Smooth muscle cell (in vitro differentiated cells): ENCODE measurements around the gene EYS. TPM values are rescaled to one million over a fixed set of nuclear protein-coding genes. Genes with fewer than 3 reads are reported as not detected.

Source experiments
- DNase-seq: peaks from one replicate; lab custom pipeline; 2025; ENCODE audit not compliant: unreplicated experiment; lab: John Stamatoyannopoulos, UW
- H2AFZ ChIP-seq: fragments of 200-600 bp; sonication (generic); 2 replicates; pipeline ENCODE4 v1.6.0; 2016; ENCODE audit warnings: antibody characterized with exemption, low read depth, mild to moderate bottlenecking
- H3F3A ChIP-seq: fragments of 200-600 bp; sonication (generic); 2 replicates; pipeline ENCODE4 v1.6.0; 2017; ENCODE audit warnings: antibody characterized with exemption, low read depth
- H3K27ac ChIP-seq: fragments of 200-600 bp; sonication (generic); 2 replicates; pipeline ENCODE4 v1.5.1; 2016; ENCODE audit warnings: low read depth, mild to moderate bottlenecking
- H3K27me3 ChIP-seq: fragments of 200-600 bp; sonication (generic); 2 replicates; pipeline ENCODE4 v1.6.1; 2016; ENCODE audit warnings: low read depth, mild to moderate bottlenecking
- H3K36me3 ChIP-seq: fragments of 200-600 bp; sonication (generic); 2 replicates; pipeline ENCODE4 v1.5.1; 2016; ENCODE audit warnings: low read depth
- H3K4me1 ChIP-seq: fragments of 200-600 bp; sonication (generic); 2 replicates; pipeline ENCODE4 v1.5.1; 2016; ENCODE audit warnings: low read depth
- H3K4me2 ChIP-seq: fragments of 200-600 bp; sonication (generic); 2 replicates; pipeline ENCODE4 v1.6.0; 2016; ENCODE audit warnings: mild to moderate bottlenecking
- H3K4me3 ChIP-seq: fragments of 200-600 bp; sonication (generic); 2 replicates; pipeline ENCODE4 v1.5.1; 2016; ENCODE audit warnings: mild to moderate bottlenecking
- H3K79me2 ChIP-seq: fragments of 200-600 bp; sonication (generic); 2 replicates; pipeline ENCODE4 v1.6.0; 2016; ENCODE audit warnings: low read depth, mild to moderate bottlenecking
- H3K9ac ChIP-seq: fragments of 200-600 bp; sonication (generic); 2 replicates; pipeline ENCODE4 v1.6.0; 2016; ENCODE audit warnings: low read depth
- H3K9me3 ChIP-seq: fragments of 200-600 bp; sonication (generic); replicated peaks from 2 replicates; pipeline ENCODE4 v1.5.1; 2016; ENCODE audit warnings: low read depth
- H4K20me1 ChIP-seq: fragments of 200-600 bp; sonication (generic); 2 replicates; pipeline ENCODE4 v1.6.0; 2016; ENCODE audit warnings: low read depth
- CTCF ChIP-seq: fragments of 200-600 bp; sonication (generic); IDR thresholded peaks from 2 replicates; pipeline ENCODE4 v1.5.1; 2017; ENCODE audit warnings: borderline replicate concordance, mild to moderate bottlenecking, antibody characterized with exemption; ENCODE audit not compliant: insufficient read depth, poor library complexity, severe bottlenecking
- WGBS: methylation state at CpG from one replicate; pipeline ENCODE4 v1.1.7; 2016; ENCODE audit warnings: low lambda C conversion rate; 5-methylcytosine and 5-hydroxymethylcytosine counted together
- polyA plus RNA-seq: library from polyadenylated mRNA; unstranded; fragments of >200 nt; fragmentation: Nextera tagmentation; extraction: Ambion mirVana; gene quantifications from 2 replicates; pipeline ENCODE4 v1.2.1, GENCODE V29; 2016
- total RNA-seq: library from RNA; depleted of rRNA; stranded (reverse); fragments of >200 nt; gene quantifications from 2 replicates; pipeline ENCODE4 v1.2.3, GENCODE V29; 2014

EYS gene
- total and polyA plus RNA-seq, 2 experiments from 2014 or later, result 0.07 to 0.18 TPM

GRCh38 chr6:64930681-64931080, 776.3 kb downstream of the EYS start:
- H2AFZ ChIP-seq, result peak overlapping the region; percentile 64
- 88% methylated on average over 2 of the region's 2 CpGs for WGBS
- H3K9me3 ChIP-seq, result no peaks in the 10 kb centered on the region
- H3K36me3 ChIP-seq, result no peaks in the 10 kb centered on the region
- no peak overlapping the region for H3K4me2 ChIP-seq
- H4K20me1 ChIP-seq, result no peaks in the 10 kb centered on the region
- no peaks in the 10 kb centered on the region for H3K79me2 ChIP-seq
- no peak overlapping the region for H3K27ac ChIP-seq
- no peak for TF ChIP-seq CTCF
- H3K27me3 ChIP-seq, result no peaks in the 10 kb centered on the region
- H3K9ac ChIP-seq, result no peak overlapping the region
- no peak overlapping the region for H3K4me3 ChIP-seq
- DNase-seq, result no peak
- H3K4me1 ChIP-seq, result peaks cover 9% of the 10 kb centered on the region
- no peaks in the 10 kb centered on the region for H3F3A ChIP-seq

GRCh38 chr6:64926051-64926450, 781.0 kb downstream of the EYS start:
- Histone ChIP-seq H3K36me3 (no peaks in the 10 kb centered on the region), H2AFZ (no peak overlapping the region), H3K4me2 (no peak overlapping the region), H3K79me2 (no peaks in the 10 kb centered on the region), H3K9ac (no peak overlapping the region), H4K20me1 (no peaks in the 10 kb centered on the region), H3K9me3 (no peaks in the 10 kb centered on the region), H3K27me3 (no peaks in the 10 kb centered on the region), H3K4me1 (no peaks in the 10 kb centered on the region), H3F3A (no peaks in the 10 kb centered on the region), H3K27ac (no peak overlapping the region), H3K4me3 (no peak overlapping the region)
- no peak for DNase-seq
- no peak for TF ChIP-seq CTCF

GRCh38 chr6:64920257-64920656, 786.8 kb downstream of the EYS start:
- 96% methylated on average over 1 of the region's 1 CpG for WGBS
- Histone ChIP-seq H3K27me3 (no peaks in the 10 kb centered on the region), H3K4me3 (no peak overlapping the region)

More at GRCh38 chr6:64920257-64920656, 786.8 kb downstream of the EYS start:
- no peaks in the 10 kb centered on the region for H4K20me1 ChIP-seq
- TF ChIP-seq CTCF, result no peak
- no peak overlapping the region for H3K27ac ChIP-seq
- H3K9ac ChIP-seq, result no peak overlapping the region
- H3K4me1 ChIP-seq, result no peaks in the 10 kb centered on the region
- no peaks in the 10 kb centered on the region for H3K79me2 ChIP-seq
- H2AFZ ChIP-seq, result no peak overlapping the region
- H3F3A ChIP-seq, result no peaks in the 10 kb centered on the region
- H3K36me3 ChIP-seq, result no peaks in the 10 kb centered on the region
- no peak for DNase-seq
- H3K4me2 ChIP-seq, result no peak overlapping the region
- H3K9me3 ChIP-seq, result no peaks in the 10 kb centered on the region
